Calu3 (cell line): ENCODE data around the gene TRIM52. TPM values are rescaled to one million over a fixed set of nuclear protein-coding genes. Genes with fewer than 3 reads are reported as not detected.

Experiments used
- BruUV-seq: library from RNA; stranded (reverse); fragments of 400-500 nt; replicated peaks from 2 replicates; lab custom pipeline; 2021; lab: Mats Ljungman, UMichigan
- CTCF ChIA-PET: fragments of 300-600 bp; sonication (Branson Sonifier 250); formaldehyde crosslinking; loops from one replicate; lab custom pipeline; 2022; ENCODE audit warnings: antibody characterized with exemption; lab: Charles Lee
- DNase-seq: peaks from one replicate; pipeline ENCODE4 v3.0.0; 2022
- H3K27ac Mint-ChIP-seq: one replicate; pipeline ENCODE4 v1.8.0; 2022; ENCODE audit warnings: mixed read lengths; ENCODE audit not compliant: unreplicated experiment
- H3K27me3 Mint-ChIP-seq: one replicate; pipeline ENCODE4 v1.8.0; 2022; ENCODE audit warnings: mixed read lengths; ENCODE audit not compliant: unreplicated experiment
- H3K36me3 Mint-ChIP-seq: one replicate; pipeline ENCODE4 v1.8.0; 2022; ENCODE audit warnings: mild to moderate bottlenecking, moderate library complexity, mixed read lengths; ENCODE audit not compliant: insufficient read depth, unreplicated experiment
- H3K4me1 Mint-ChIP-seq: one replicate; pipeline ENCODE4 v1.8.0; 2022; ENCODE audit warnings: mild to moderate bottlenecking, low read depth, mixed read lengths; ENCODE audit not compliant: unreplicated experiment
- H3K4me3 Mint-ChIP-seq: one replicate; pipeline ENCODE4 v1.8.0; 2022; ENCODE audit warnings: mild to moderate bottlenecking, low read depth, moderate library complexity, mixed read lengths; ENCODE audit not compliant: unreplicated experiment
- H3K9me3 Mint-ChIP-seq: one replicate; pipeline ENCODE4 v1.8.0; 2022; ENCODE audit warnings: low read depth, mixed read lengths; ENCODE audit not compliant: unreplicated experiment
- intact Hi-C: fragments of 100-400 bp; cut with micrococcal nuclease; formaldehyde crosslinking; loops from one replicate; pipeline ENCODE4 v1.10.0; 2022; ENCODE audit not compliant: unreplicated experiment
- microRNA-seq: library from miRNA; unstranded; fragments of <30 nt; microRNA quantifications from one replicate; pipeline ENCODE4 v1.2.0, GENCODE V29; 2022
- total RNA-seq: library from RNA; stranded (reverse); gene quantifications from 2 replicates; pipeline ENCODE4 v1.2.3, GENCODE V29; 2022
- TF ChIP-seq, protein P1 (sequence below): fragments of 200-600 bp; IDR thresholded peaks from one replicate; pipeline ENCODE4 v1.8.0; 2022; ENCODE audit warnings: antibody characterized with exemption; ENCODE audit not compliant: unreplicated experiment

TRIM52 gene
- total RNA-seq, 1 experiment from 2014 or later, result 14.8 TPM

DNA sequence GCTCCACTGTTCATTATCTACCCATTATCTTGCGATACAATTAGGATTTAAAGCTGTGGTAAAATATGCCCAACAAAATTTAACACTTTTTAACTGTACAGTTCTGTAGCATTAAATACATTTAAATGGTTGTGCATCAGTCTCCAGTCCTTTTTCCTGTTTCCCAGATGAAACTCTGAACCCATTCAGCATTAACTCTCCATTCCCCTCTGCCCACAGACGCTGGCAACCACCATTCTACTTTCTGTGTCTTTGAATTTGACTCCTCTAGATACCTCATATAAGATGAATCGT is 53.0 kb downstream of the TRIM52 start:
- BruUV-seq, result no TSS peak
- H3K4me1 Mint-ChIP-seq, result peaks cover 48% of the 10 kb centered on the region
- peak overlapping the region; percentile 75 for H3K4me3 Mint-ChIP-seq

DNA sequence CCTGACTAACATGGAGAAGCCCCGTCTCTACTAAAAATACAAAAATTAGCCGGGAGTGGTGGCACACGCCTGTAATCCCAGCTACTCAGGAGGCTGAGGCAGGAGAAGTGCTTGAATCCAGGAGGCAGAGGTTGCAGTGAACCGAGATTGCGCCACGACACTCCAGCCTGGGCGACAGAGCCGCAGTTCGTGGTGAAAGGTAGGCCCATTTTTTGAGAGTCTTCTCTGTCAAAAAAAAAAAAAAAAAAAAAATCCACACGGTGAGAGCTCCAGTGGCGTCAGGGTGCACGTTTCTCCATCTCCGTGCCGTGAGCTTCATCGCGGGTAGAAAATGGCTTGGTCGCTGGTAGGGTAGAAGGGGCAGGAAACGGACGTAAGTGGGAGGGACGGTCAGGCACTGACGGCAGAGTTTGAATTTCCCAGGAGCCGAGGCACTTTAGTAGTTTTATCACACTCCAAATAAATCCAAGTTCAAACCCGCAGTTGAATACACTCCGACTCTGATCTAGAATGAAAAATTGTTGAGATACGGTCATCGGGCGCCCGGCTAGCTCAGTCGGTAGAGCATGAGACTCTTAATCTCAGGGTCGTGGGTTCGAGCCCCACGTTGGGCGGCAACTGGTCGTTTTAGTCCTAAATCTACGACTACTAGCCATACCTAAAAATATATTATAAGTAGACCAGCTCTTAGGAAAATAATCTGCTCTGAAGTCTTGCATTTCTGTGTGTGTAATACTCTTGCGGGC is 53.6 kb downstream of the TRIM52 start:
- H3K4me3 Mint-ChIP-seq, result peak overlapping the region; percentile 75
- peaks cover 41% of the 10 kb centered on the region for H3K27me3 Mint-ChIP-seq
- H3K4me1 Mint-ChIP-seq, result peaks cover 49% of the 10 kb centered on the region
- peak overlapping the region; percentile 97 for H3K27ac Mint-ChIP-seq
- TF ChIP-seq, protein P1, sequence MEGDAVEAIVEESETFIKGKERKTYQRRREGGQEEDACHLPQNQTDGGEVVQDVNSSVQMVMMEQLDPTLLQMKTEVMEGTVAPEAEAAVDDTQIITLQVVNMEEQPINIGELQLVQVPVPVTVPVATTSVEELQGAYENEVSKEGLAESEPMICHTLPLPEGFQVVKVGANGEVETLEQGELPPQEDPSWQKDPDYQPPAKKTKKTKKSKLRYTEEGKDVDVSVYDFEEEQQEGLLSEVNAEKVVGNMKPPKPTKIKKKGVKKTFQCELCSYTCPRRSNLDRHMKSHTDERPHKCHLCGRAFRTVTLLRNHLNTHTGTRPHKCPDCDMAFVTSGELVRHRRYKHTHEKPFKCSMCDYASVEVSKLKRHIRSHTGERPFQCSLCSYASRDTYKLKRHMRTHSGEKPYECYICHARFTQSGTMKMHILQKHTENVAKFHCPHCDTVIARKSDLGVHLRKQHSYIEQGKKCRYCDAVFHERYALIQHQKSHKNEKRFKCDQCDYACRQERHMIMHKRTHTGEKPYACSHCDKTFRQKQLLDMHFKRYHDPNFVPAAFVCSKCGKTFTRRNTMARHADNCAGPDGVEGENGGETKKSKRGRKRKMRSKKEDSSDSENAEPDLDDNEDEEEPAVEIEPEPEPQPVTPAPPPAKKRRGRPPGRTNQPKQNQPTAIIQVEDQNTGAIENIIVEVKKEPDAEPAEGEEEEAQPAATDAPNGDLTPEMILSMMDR, result no peak
- peak; percentile 94 for DNase-seq
- CTCF ChIA-PET, result interaction anchor here (0.5 to 2.9 kb wide), 9 partner anchors 9 to 396 kb away, joined by 3 to 24 read pairs (median 8); partner anchors contain the start of gene TRIM41
- H3K36me3 Mint-ChIP-seq, result peaks cover 52% of the 10 kb centered on the region
- TSS peak; percentile 100 for BruUV-seq
- no peaks in the 10 kb centered on the region for H3K9me3 Mint-ChIP-seq
- intact Hi-C loops, result loop anchor here (1.0 kb wide), 2 partner anchors 11 to 18 kb away; no protein-coding TSS in a partner anchor

More for the DNA sequence above, 53.0 kb downstream of the TRIM52 start:
- CTCF ChIA-PET, result interaction anchor here (0.7 to 2.9 kb wide), 6 partner anchors 9 to 35 kb away, joined by 3 to 24 read pairs (median 8); partner anchors contain the start of gene TRIM41
- peaks cover 39% of the 10 kb centered on the region for H3K27me3 Mint-ChIP-seq
- H3K27ac Mint-ChIP-seq, result peak overlapping the region; percentile 97
- peaks cover 52% of the 10 kb centered on the region for H3K36me3 Mint-ChIP-seq
- no peak for DNase-seq
- intact Hi-C loops, result loop anchor here (1.0 kb wide), 2 partner anchors 10 to 19 kb away; no protein-coding TSS in a partner anchor
- no peaks in the 10 kb centered on the region for H3K9me3 Mint-ChIP-seq
- TF ChIP-seq, protein P1, result no peak

DNA sequence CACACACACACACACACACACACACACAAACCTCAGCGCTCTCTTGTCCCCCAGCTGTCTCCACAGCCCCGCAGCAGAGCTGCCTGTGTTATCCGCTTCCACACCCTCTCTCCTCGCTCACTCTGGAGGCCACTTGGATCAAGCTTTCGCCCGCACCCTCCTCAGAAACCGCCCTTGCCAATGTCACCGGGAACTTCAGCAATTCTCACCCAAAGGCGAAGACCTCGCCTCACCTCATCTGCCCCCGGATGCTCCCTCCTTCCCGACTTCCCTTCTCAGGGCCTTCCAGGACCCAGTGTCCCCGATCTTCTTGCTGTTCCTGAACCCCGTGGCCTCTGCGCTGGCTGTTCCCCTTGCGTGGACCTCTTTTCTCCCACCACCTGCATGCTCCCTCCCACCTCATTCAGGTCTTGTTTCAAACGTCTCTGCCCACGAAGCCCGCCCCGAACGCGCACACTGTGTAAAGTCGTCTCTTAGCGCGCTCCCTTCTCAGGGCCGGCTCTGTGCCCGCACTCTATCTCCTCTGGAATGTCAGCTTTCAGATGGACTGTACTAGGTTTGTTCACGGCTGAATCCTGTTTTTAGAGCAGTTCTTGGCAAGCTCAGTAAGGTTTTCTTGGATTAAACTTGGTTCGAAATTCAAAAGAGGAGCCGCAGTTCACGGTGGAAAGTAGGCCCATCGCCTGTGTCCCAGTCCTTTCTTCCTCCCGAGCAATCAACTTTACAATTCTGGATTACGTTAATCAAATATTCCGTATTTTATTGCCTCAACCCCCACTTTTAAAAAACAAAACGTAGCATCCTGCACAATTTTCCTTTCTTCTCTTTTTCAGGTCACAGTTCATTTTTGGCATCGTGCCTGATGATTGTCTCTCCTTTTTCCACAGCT is 54.9 kb downstream of the TRIM52 start:
- intact Hi-C loops, result no loop called here
- CTCF ChIA-PET, result interaction anchor here (2.1 to 2.9 kb wide), 3 partner anchors 14 to 21 kb away, joined by 7 to 24 read pairs (median 15); no protein-coding TSS in a partner anchor
- Mint-ChIP-seq H3K4me1 (peaks cover 49% of the 10 kb centered on the region), H3K4me3 (peak overlapping the region; percentile 75), H3K27ac (peak overlapping the region; percentile 97), H3K36me3 (peaks cover 52% of the 10 kb centered on the region), H3K9me3 (no peaks in the 10 kb centered on the region), H3K27me3 (peaks cover 44% of the 10 kb centered on the region)
- TF ChIP-seq, protein P1, result no peak
- no TSS peak for BruUV-seq
- DNase-seq, result no peak

Small RNAs within 50 kb of the gene (microRNA-seq; reads per million reads assigned to microRNA genes)
- not detected for gene MIR4638

Other genes with a start within 250 kb of the TRIM52 start
- 5.0 and 5.8 TPM in 2 replicates for gene BTNL9, start 220.9 kb downstream of the TRIM52 start, total RNA-seq
- gene OR2V1, start 130.0 kb downstream of the TRIM52 start, total RNA-seq, result not detected in 2 replicates
- not detected in 2 replicates for gene OR2V2, start 113.6 kb downstream of the TRIM52 start, total RNA-seq
- 1.8 and 2.4 TPM in 2 replicates for gene TRIM7, start 55.9 kb downstream of the TRIM52 start, total RNA-seq
- gene TRIM41, start 37.9 kb downstream of the TRIM52 start, total RNA-seq, result 33.5 and 34.2 TPM in 2 replicates
- 1,679 and 1,946 TPM in 2 replicates for gene RACK1, start 17.2 kb downstream of the TRIM52 start, total RNA-seq
- gene OR4F3, start 106.1 kb upstream of the TRIM52 start, total RNA-seq, result not detected in 2 replicates